AG10803 (cell line): ENCODE data around the gene HLA-F.

Experiments
- DNase-seq: peaks from one replicate; pipeline ENCODE4 v3.0.0; 2010; ENCODE audit warnings: low read depth
- H3K4me3 ChIP-seq: 2 replicates; pipeline ENCODE4 v1.5.1; 2011; ENCODE audit warnings: mild to moderate bottlenecking, low read length, control low read depth
- TF ChIP-seq, protein P1 (sequence below): conservative IDR thresholded peaks from 2 replicates; pipeline ENCODE4 v1.5.1; 2011; ENCODE audit warnings: mild to moderate bottlenecking, low read length, control low read depth, inconsistent platforms

HLA-F gene

GRCh38 chr6:29743568-29743967 is 20.3 kb downstream of the HLA-F start:
- no peak for DNase-seq
- TF ChIP-seq, protein P1, sequence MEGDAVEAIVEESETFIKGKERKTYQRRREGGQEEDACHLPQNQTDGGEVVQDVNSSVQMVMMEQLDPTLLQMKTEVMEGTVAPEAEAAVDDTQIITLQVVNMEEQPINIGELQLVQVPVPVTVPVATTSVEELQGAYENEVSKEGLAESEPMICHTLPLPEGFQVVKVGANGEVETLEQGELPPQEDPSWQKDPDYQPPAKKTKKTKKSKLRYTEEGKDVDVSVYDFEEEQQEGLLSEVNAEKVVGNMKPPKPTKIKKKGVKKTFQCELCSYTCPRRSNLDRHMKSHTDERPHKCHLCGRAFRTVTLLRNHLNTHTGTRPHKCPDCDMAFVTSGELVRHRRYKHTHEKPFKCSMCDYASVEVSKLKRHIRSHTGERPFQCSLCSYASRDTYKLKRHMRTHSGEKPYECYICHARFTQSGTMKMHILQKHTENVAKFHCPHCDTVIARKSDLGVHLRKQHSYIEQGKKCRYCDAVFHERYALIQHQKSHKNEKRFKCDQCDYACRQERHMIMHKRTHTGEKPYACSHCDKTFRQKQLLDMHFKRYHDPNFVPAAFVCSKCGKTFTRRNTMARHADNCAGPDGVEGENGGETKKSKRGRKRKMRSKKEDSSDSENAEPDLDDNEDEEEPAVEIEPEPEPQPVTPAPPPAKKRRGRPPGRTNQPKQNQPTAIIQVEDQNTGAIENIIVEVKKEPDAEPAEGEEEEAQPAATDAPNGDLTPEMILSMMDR, result no peak
- no peak overlapping the region for H3K4me3 ChIP-seq

DNA sequence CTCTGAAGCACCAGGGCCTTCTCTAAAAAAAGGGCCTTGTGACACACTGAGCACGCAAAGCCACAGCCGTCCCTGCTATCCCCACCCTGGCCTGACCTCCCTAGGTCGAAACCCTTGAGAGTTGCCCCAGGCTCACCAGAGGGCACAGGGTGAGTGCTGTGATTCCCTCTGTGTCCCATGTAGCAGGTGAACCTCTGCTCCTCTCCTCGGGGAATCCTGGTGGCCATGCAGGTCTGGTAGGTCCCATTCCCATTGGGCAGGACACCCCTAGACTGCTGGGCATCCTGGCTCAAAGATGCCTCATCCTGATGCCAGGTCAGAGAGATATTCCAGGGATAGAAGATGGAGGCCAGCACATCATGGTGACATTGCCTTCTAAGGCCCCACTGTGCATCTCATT is 20.9 kb downstream of the HLA-F start:
- no peak overlapping the region for H3K4me3 ChIP-seq
- TF ChIP-seq, protein P1, result no peak
- DNase-seq, result no peak

DNA sequence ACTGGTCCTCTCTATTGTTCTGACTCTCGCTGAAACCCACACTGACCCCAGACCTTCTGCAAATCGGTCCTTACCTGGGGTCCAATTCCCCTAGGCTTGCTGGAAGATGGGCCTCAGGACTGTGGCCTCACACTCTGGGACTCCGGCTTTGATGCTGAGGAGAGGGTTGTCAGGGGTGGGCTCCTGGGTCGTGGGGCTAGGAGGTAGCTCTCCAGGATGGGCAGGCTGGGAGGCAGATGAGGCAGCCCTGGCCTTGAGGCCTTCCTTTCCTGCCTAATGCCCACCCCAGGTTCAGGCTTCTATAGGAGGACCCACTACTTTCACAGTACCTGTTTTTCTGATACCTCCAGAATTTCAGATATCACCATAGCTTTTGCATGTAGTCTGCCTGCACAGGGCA is 21.4 kb downstream of the HLA-F start:
- no peak overlapping the region for H3K4me3 ChIP-seq
- no peak for DNase-seq
- TF ChIP-seq, protein P1, result no peak

DNA sequence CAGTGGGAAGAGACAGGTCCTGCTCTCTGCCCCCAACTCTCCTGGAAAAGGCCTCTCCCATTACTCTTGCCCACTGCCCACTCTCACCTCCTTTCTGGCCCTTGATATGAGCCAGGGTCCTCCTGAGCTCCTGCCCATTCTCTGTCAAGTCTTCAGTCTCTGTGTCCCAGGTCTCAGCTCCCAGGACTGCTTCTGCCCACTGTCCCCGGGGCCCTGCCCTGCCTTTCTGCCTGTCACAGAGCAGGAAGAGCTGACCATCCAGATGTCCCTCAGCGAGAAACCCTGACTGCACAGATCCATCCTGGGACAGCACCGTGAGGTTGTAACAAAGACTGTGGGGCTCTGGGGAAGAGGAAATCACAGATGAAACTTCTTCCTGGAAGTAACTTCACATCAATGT is 22.2 kb downstream of the HLA-F start:
- TF ChIP-seq, protein P1, result no peak
- DNase-seq, result no peak

GRCh38 chr6:29745855-29746449 is 22.7 kb downstream of the HLA-F start:
- TF ChIP-seq, protein P1, result no peak
- H3K4me3 ChIP-seq, result no peak overlapping the region
- DNase-seq, result no peak

More for the DNA sequence above, 22.2 kb downstream of the HLA-F start:
- no peak overlapping the region for H3K4me3 ChIP-seq

- DNase-seq, result no peak
- TF ChIP-seq, protein P1, result no peak
- no peak overlapping the region for H3K4me3 ChIP-seq
These were observed 23.8 kb downstream of the HLA-F start for GRCh38 chr6:29746846-29747687.
